Activated T-helper 9 cell treated with anti-CD3 and anti-CD28 coated beads, Interleukin-2, amount 50 U/mL, for 16 hours (primary cell): ENCODE data around the gene CDKN2B-AS1.
"Not testable (repeated sequence)": the region's sequence is repeated elsewhere in the genome, so short reads cannot be mapped to it uniquely, and the experiment has no call there.

Experiments
- DNase-seq: peaks from one replicate; pipeline ENCODE4 v3.0.0-alpha.2; 2020; ENCODE audit warnings: low read depth

Gene CDKN2B-AS1

DNA sequence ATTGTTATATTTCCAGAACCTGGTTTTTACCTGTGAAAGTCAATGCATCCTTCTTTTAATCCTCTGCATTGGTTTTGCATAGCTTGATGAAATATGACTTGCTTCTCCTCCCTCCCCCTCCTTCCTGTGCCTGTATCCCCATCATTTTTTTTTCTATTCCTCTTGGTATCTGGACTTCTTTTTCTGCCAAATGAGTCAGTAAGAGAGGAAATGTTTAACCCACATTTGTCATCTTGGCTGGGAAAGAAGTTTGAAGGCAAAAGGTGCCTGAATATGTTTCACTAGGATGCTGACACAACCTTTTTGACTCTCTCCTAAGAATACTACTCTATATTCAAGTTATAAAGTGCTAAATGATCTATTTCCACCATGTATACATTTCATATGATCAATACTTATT is 50.0 kb downstream of the CDKN2B-AS1 start:
- DNase-seq: no peak

DNA sequence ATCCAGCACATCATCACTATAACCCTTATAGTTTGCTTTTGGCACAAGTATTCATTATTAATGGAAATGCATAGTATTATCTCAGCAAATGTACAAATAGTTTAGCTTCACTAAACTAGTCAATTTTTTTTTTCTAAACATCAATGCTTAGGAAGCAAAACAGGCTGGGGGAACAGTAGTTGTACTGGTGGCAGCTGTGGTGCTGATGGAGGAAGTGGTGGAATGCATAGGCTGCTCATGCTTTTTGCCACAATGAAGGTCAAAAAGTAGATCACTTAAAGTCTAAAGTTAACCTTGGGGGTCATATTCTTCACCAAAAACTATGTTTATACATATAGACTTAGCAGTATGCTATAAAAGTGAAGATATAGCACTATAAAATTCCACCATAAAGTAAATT is 50.8 kb downstream of the CDKN2B-AS1 start:
- no peak for DNase-seq

DNA sequence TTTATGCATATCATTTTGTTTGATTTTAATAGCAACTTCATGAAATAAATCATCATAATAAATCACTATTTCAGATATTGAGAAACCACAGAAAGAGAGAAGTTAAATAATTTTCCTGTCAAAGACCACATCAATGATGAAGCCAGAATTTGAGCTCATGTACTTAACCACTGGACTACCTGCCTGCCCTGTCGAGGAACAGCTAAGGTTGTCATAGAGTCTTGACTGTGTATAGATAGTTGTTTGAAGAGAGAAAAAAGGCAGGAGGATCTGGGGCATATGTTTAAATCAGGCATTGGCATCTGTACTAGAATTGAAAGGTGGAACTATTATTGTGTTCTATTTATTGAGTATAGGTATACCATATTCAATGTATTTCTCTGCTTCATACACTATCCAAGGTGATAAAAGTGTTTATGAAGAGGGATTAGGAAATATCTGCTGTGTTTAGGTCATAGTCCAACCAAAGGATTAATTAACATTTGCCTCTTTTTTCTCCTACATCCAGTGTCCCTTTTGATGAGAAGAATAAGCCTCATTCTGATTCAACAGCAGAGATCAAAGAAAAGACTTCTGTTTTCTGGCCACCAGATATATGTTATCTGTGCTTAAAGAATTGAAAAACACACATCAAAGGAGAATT is 51.8 kb downstream of the CDKN2B-AS1 start:
- DNase-seq: no peak

DNA sequence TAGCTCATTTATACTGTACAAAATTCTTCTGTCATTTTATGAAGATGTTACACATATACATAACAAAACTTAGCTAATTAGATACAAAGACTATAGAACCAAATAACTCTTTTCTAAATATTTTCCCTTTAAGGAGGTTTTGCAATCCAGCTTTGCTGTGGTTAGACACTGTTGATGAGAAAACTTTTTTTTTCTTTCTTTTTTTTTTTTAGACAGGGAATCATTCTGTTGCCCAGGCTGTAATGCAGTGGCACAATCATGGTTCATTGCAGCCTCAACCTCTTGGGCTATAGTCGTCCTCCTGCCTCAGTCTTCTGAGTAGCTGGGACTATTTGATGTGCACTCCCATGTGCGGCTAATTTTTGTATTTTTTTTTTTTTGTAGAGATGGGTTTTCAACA is 53.0 kb downstream of the CDKN2B-AS1 start:
- no peak for DNase-seq

DNA sequence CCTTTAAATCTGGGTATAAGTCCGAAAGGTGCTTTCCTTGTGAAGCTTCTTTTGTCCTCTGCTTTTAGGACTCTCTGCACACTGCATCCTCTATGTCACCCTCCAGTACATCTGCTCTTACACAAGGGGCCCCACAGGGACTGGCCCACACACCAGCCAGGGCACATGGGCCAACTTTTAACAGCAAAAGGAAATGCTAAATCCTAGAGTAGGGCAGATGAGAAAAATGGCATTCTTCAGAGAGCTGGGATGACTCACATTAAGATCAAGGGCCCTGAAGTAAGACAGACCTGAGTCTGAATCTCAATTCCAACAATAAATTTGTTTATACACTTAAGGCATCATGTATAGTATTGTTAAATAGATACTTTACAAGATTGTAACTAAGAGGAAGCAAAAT is 54.8 kb downstream of the CDKN2B-AS1 start:
- DNase-seq: no peak

DNA sequence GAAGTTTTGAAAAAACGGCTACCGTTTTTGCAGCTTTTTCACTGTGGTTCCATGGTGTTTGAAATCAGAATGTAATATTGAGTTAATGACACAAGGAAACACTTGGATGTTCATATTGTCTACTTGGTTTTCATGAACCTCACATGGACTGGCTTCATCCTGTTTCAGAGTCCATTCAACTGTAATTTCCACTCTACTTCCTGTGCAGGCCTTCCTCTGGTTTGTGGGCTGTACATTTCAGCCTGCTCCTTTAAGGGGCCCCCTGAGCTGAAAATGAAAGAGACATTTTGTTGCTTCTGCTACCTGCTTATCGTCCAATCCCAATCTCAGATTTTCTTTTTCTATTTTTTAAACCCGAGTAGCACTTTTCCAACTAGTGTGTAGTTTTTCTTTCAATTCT is 56.3 kb downstream of the CDKN2B-AS1 start:
- no peak for DNase-seq

DNA sequence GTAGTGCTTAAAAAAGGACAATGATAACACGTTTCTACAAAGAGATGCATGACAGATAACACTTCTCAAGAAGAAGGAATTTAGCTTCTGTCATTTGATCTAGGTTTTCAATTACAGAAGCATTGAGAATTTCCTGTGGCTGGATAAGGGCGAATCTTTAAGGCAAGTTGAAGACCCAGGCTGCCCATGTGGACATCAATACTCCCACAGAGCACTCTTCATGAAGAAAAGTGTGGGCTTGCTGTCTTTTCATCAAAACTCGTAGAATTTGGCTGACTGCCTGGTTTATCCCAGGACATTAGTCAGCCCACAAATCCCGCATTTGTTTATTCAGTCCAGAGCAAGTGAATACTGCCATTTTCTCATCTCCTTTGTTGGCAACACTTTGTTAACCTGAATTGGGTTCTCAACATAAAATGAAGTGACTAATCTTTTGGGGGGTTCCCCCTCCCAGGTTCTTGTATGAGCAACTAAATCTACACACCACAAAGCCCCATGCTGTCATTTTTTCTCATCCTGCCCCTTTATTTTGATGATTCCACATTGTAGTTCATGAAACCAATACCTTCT is 57.9 kb downstream of the CDKN2B-AS1 start:
- DNase-seq: no peak

DNA sequence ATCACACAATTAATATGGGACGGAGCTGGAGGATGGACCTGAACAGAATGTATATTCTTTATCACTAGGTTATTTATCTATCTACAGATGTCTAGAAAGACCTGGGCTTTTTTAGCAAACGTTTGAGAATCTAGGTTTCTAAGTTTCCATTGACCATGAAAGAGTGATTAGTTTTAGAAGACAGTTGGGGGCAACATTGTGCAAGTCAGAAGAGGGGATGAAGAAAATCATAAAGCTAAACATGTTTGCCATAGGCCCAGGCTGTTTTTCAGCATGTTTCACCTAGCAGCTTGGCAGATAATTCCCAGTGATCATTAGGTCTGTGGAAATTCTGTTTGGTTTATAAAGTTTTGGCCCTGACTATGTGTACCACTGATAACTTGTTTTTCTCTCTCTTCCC is 58.6 kb downstream of the CDKN2B-AS1 start:
- no peak for DNase-seq

DNA sequence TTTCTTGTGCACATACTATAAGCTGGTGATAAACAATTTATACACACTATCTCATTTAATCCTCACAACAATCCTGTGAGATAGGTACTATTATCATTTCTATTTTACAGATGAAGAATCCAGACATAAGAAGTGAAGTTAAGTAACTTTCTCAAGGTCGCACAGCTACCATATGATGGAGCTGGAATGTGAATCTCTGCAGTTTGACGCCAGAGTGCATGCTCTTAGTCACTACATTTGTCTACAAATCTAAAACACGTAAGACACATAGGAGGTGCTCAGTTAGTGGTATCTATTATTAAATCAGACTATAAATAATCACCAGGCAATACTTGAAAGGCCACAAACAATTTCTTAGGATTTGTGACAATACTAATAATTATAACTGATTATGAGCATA is 59.5 kb downstream of the CDKN2B-AS1 start:
- no peak for DNase-seq

DNA sequence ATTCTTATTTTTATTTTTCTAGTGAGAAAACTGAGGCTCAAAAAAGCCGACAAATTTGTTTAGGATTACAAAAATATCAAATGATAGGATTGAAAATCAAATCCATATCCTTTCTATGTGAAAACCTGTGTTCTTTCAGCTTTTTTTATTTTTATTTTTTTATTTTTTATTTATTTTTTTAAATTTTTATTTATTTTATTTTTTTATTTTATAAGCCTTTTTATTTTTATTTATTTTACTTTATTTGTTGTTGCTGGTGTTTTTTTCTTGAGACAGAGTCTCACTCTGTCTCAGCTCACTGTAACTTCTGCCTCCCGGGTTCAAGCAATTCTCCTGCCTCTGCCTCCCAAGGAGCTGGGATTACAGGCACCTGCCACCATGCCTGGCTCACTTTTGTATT is 59.9 kb downstream of the CDKN2B-AS1 start:
- no peak for DNase-seq

DNA sequence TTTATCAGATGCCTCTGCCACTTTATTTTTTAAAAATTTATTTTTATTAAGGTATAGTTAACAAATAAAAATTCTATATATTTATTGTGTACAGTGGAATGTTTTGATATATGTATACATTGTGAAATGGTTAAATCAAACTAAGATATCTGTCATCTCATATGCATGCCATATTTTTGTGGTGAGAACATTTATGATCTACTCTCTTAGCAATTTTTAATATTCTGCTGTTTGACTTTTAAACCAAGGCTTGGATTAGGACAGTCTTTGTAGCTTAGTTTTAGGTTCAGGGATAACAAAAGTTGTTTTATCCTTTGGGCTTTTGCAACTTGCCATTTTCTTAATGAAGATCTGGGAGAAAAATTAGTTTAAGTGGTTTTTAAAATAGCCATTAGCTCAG is 60.5 kb downstream of the CDKN2B-AS1 start:
- no peak for DNase-seq

DNA sequence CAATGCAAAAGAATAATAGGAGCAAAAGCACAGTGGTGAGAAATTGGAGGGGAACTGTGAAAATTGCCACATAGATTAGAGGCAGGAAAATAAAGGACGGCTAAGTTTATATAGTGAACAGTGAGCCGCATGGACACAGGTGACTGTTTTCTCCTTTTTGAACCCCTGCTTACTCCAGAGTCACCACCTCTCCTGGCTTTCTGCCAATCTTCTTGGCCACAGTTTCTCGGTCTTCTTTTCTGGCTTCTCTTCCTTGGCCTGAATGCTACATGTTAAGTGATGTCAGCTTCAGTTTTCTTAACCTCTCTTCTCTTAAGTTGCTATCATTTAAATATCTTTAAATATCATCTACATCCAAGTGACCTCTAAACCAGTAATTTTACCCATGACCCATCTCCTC is 61.8 kb downstream of the CDKN2B-AS1 start:
- DNase-seq: no peak

DNA sequence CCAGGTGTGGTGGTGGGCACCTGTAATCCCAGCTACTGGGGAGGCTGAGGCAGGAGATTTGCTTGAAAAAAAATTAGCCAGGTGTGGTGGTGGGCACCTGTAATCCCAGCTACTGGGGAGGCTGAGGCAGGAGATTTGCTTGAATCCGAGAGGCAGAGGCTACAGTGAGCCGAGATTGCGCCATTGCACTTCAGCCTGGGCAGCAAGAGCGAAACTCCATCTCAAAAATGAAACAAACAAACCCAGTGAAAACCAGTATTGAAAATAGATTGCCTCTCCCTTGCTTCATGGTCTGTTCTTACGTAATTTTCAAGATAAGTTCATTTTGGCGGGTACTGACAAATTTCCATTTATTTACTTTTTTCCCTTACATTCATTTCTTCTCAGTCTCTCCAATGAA is 63.4 kb downstream of the CDKN2B-AS1 start:
- DNase-seq: not testable (repeated sequence)

DNA sequence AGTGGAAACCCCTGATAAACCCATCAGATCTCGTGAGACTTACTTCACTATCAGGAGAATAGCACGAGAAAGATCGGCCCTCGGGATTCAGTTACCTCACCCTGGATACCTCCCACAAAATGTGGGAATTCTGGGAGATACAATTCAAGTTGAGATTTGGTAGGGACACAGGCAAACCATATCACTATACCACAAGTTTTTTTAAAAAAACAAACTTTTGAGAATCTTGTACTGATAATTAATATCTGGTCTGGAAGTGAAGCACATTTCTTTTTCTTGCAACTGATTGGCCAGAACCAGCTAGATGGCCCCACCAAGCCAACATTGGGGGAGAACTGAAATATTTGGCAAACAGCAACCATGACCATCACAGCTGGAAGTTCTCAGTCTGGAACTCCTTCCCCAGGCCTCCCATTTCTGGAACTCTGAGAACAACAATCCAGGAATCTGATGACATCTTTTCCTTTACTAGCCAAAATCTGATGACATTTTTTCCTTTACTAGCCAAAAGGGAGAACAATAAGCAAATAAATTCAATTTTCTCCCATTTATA is 66.3 kb downstream of the CDKN2B-AS1 start:
- no peak for DNase-seq

DNA sequence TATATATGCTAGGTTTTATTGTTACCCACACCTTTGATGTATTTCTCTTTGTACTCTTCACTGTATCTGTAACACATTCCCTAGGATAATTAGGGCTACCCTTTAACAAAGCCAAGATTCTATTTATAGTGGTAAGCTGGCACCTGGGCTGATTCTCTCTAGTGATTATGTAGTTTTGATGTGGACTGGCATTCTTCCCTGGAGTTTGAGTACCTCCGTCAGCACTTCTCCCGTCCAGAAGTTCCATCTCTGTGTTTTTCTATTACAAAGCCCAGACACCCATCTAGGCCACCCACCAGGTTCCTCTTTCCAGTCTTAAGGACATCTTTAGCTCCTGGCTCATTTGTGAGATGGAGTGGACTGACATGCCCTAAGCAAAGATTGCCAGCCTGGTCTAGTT is 70.4 kb downstream of the CDKN2B-AS1 start:
- DNase-seq: no peak

DNA sequence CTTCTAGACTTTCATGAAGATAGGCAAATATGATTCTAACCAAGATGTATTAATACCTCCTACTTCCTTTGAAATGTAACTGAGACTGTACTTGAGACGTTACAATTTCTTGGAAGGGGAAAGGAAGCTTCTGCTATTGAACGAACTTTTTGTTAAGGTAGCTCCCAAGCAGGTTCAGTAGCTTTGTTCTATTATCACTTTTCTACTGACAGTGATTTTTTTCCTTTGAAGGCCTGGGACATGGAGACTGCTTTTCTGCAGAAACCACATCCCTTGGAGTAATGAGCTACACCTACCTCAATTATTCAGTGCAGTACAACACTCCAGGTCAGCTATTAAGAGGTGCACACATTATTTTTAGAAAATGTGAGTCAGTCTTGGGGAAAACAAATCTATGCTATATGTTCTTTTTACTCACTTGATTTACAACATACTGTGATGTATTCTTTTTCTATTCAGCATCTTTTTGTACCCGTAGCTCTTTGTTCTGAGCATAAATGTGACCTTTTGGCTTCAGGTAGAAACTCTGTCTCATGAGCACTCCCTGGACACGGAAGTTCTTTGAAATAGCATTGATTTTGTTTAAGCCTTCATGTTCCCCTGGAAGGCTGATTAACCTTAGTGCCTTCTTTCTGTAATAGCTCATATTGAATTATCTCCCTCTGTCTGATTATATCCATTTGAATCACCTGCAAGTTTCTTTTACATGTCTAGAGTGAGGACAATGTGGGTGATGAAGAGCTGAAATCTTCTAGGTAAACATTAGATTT is 71.0 kb downstream of the CDKN2B-AS1 start:
- DNase-seq: no peak

DNA sequence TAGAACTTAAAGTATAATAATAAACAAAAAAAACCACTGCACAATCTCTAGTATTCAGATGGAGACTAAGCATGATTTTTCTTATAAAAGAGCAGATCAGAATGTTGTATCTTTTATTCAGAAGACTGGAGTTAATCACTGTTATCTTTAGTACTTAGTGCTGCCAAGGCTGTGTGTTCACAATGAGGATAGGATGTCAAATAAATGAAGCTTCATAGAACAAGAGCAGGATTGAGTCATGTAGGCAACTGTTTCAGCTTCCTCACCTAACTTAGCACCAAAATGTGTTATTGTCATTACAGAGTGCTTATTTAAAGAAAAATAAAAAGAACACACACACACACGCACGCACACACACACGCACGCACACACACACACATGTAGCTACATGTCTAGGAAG is 72.6 kb downstream of the CDKN2B-AS1 start:
- DNase-seq: no peak

DNA sequence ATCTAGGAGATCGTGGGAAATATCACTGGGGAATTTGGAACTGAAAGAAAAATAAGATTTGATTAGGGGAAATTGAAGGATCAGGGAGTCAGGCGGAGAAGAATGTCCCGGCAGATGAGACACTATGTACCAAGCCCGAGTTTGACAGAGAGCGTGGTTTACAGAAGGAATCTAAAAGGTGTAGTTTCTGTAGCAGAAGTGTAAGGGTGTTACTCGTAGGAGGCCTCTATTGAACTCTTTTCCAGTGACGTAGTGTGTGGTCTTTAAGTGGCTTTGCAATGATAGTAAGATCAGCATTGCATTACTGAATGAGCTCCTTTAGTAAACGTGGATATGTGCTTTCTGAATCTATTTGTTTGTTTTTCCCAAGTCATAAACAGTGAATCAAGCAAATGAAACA is 73.8 kb downstream of the CDKN2B-AS1 start:
- DNase-seq: no peak

DNA sequence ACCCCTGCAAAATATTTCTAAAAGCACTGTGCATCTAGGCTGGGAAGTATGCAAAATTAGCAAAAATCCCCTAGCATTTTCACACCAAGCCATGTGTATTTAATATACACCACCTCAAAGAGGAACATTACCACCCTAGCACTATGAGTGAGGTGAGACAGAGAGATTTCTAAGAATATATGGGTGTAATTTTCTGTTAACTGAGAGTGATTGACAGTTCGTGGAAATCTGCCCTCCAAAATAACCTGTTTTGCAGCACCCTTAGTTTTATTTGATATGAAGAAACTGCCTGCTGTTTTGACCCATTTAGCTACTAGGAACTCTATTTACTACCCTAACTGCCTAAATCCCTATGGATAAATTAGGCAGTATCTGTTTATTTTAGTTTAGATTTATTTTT is 78.8 kb downstream of the CDKN2B-AS1 start:
- DNase-seq: no peak

DNA sequence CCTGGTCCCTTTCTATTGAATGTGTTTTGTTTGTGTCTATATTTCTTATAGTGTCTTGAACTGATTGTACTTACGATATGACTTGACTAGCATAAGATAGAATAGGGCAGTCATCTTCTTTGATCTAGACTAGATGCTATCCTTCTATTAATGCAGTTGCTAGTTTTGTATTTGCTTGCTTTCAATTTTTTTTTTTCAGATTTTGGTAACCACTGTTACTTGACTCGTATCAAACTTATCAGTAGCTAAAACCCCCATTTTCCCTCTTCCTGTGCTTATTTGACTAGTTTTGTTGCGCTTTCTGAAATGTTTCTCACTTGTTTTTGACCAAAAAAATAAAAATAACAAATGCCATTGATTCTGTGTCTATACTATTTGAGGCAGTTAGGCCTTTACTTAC is 83.5 kb downstream of the CDKN2B-AS1 start:
- no peak for DNase-seq

DNA sequence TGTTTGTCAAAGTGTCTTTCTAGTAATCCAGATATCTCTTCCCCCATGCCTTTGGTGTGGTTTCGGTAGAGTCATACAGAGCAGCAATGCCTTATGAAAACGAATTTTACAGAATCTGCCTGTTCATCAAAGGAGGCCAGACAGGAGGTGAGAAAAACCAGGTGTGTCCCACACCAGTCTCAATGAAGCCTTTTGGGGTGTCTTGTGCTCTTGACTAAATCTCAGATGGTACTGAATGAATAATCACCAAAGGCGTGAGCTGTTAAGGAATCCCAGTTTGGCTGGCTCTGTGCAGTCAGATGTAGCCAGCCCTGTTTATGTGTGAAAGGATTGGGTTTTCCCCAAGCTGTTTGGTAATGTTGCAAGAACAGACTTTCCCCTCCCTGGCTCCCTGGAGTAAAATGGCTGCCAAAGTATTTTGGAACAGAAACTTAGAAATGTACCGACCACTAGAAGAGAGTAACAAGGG is 85.3 kb downstream of the CDKN2B-AS1 start:
- peak; percentile 24 for DNase-seq

DNA sequence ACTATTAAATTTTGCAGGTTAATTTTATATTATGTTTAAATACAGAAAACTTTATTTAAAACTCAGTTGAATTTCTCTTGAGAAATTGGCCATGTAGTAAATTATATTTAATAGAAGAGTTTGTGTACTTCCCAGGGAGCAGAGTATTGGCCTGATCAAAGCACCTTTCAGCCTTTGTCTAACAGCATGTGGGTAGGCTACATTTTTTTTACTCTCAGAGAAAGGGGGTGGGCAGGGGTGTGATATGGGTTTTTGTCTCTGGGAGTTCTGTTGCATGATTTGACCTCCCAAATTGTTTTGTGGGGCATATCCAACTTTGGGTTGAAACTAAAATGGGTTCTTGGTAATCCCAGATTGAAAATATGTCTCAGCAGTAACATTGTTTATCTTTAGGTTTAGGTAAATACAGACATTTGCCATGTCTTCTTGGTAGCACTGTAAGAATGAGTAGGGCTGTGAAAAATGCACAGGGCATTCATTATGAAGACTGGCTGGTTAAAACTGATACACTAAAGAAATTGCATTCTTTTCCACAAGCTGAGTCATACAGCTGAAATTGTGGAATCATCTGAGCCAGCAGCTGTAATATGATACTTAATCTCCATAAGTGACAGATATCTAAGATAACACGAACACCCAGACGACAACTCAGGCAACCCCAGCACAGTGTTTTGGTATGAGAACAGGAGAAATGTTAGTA is 89.9 kb downstream of the CDKN2B-AS1 start:
- no peak for DNase-seq
